Motor neuron (in vitro differentiated cells): ENCODE results near the gene STXBP1. TPM values are rescaled to one million over a fixed set of nuclear protein-coding genes. Genes with fewer than 3 reads are reported as not detected.

Source experiments
- ATAC-seq, 8 experiments: fragments of 200-7000 bp; cut with Tn5 transposase; replicated peaks in 6 of 8; 2 replicates each; pipeline ENCODE4 v1.8.0; 2021; ENCODE audit warnings: mild to moderate bottlenecking in 8 of 8, moderate library complexity in 8 of 8
- H3K27ac ChIP-seq, 2 donors: fragments of 250-450 bp; sonication (Bioruptor Pico); 2 replicates each; pipeline ENCODE4 v1.9.0; 2021; ENCODE audit warnings: antibody characterized with exemption in 2 of 2, mild to moderate bottlenecking in 2 of 2, moderate library complexity in 1 of 2
- H3K4me1 ChIP-seq, 2 donors: fragments of 250-450 bp; sonication (Bioruptor Pico); replicated peaks in 1 of 2; 2 replicates each; pipeline ENCODE4 v1.6.1; 2021; ENCODE audit warnings: antibody characterized with exemption in 2 of 2, mild to moderate bottlenecking in 2 of 2, moderate library complexity in 1 of 2
- H3K4me3 ChIP-seq, 5 donors: fragments of 250-450 bp; sonication (Bioruptor Pico); 2 replicates each; pipeline ENCODE4 v1.9.0; 2021; ENCODE audit warnings: antibody characterized with exemption in 5 of 5, mild to moderate bottlenecking in 5 of 5, moderate library complexity in 4 of 5
- WGBS, 10 experiments: fragments of 450-650 bp; shearing (Covaris generic); methylation state at CpG; one replicate each; pipeline ENCODE4 v1.0.0; 2022; 5-methylcytosine and 5-hydroxymethylcytosine counted together
- in situ Hi-C, 9 experiments: fragments of 400-800 bp; cut with MboI; loops; one replicate each; pipeline ENCODE4 v1.15.0; 2021; ENCODE audit warnings: low sequenced_read_pairs in 9 of 9, low pct_unique_long_range_greater_than_20kb in 2 of 9; ENCODE audit not compliant: unreplicated experiment in 9 of 9
- total RNA-seq, 8 experiments: library from RNA; unstranded; fragments of 300-600 nt; gene quantifications; 2 replicates each; pipeline versions ENCODE4 v1.2.3 to v1.2.4, GENCODE V29; 2022

STXBP1 gene
- total RNA-seq, 8 experiments from 2014 or later, result 21.1 to 77.4 (median 41.4) TPM

DNA sequence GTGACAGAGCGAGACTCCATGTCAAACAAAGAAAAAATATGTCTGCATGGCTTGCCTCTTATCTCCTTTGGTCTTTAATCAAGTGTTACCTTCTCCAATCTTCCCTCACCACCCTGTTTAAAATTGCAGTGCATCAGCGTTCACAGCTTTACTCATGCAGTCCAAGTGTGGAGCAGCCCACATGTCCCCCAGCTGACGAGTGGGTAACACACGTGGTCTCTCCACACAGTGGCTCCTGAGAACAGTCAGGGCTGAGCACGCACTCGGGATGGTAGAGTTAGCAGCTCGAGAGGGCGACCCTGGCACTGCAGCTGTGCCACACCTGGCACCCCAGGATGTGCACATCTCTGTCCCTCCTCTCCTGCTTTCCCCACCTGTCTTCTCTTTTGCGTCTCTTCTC, 68.8 kb downstream of the STXBP1 start:
- H3K4me1 ChIP-seq, result no peaks in the 10 kb centered on the region
- ATAC-seq, result no peak
- H3K4me3 ChIP-seq, result no peak overlapping the region
- WGBS, 10 experiments, result 63 to 100% (median 88%) methylated on average over 1 to 5 of the region's 9 CpGs; no CpG with 5 or more reads in 4 of the 10 experiments
- in situ Hi-C loops, result loop anchor here in 1 of 9 experiments (25.0 kb wide), 1 partner anchor 169 kb away; no protein-coding TSS in a partner anchor
- no peak overlapping the region for H3K27ac ChIP-seq

DNA sequence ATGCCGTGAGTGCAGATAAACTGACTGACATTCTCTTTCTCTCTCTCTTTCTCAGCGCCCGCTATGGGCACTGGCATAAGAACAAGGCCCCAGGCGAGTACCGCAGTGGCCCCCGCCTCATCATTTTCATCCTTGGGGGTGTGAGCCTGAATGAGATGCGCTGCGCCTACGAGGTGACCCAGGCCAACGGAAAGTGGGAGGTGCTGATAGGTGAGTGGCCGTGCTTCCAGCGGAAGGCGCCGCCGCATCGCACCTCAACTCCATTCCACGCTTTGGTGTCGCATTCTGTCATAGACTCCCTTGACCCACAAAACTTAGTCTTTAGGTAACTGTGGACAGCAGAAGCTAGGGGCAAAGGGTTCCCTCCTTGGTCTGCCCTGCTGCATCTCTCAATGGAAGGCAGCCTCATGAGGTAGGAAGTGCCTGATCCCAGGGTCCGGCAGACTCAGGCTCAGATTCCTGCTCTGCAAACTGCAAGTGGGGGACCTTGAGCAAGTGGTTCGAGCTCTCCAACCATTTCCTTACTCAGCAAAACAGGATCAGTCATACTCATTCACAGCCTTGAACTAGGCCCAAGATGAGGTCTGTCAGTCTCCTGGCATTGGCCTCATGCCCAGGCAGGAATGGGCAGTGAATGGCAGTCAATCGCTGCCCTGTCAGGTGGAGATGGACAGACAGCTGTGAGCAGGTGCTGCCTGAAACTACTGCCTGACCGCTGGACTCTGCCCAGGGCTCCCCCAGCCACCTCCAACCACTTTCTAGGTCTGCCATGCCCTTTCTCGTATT, 70.5 kb downstream of the STXBP1 start:
- ATAC-seq, result no peak
- no peak overlapping the region for H3K4me3 ChIP-seq
- in situ Hi-C loops, result loop anchor here in 1 of 9 experiments (25.0 kb wide), 1 partner anchor 170 kb away; no protein-coding TSS in a partner anchor
- no peak overlapping the region for H3K27ac ChIP-seq
- no peaks in the 10 kb centered on the region for H3K4me1 ChIP-seq
- WGBS, 10 experiments, result 80 to 100% (median 94%) methylated on average over 1 to 12 of the region's 23 CpGs; no CpG with 5 or more reads in 1 of the 10 experiments

GRCh38 chr9:127683723-127684122, 71.6 kb downstream of the STXBP1 start:
- ATAC-seq, result peak in 5 of 8 experiments; percentile 45 to 85 (median 77)
- H3K4me1 ChIP-seq, result no peaks in the 10 kb centered on the region
- WGBS, 10 experiments, result 51 to 100% (median 90%) methylated on average over 1 to 3 of the region's 5 CpGs; no CpG with 5 or more reads in 6 of the 10 experiments
- in situ Hi-C loops, result loop anchor here in 1 of 9 experiments (25.0 kb wide), 1 partner anchor 171 kb away; no protein-coding TSS in a partner anchor
- H3K4me3 ChIP-seq, result no peak overlapping the region
- H3K27ac ChIP-seq, result no peak overlapping the region

- in situ Hi-C loops, result loop anchor here in 1 of 9 experiments (25.0 kb wide), 1 partner anchor 172 kb away; no protein-coding TSS in a partner anchor
- peak in 3 of 8 experiments; percentile 83 to 85 (median 84) for ATAC-seq
- Histone ChIP-seq H3K27ac (no peak overlapping the region), H3K4me1 (no peaks in the 10 kb centered on the region), H3K4me3 (no peak overlapping the region)
- 0 to 100% (median 96%) methylated on average over 1 to 4 of the region's 4 CpGs; no CpG with 5 or more reads in 3 of the 10 experiments for WGBS, 10 experiments
These were observed 72.5 kb downstream of the STXBP1 start for GRCh38 chr9:127684576-127684975.

GRCh38 chr9:127686461-127687393, 74.7 kb downstream of the STXBP1 start:
- in situ Hi-C loops, result loop anchor here in 1 of 9 experiments (25.0 kb wide), 1 partner anchor 174 kb away; no protein-coding TSS in a partner anchor
- Histone ChIP-seq H3K4me1 (no peaks in the 10 kb centered on the region), H3K4me3 (no peak overlapping the region), H3K27ac (no peak overlapping the region)
- ATAC-seq, result peak in 1 of 8 experiments; percentile 65
- 77 to 100% (median 90%) methylated on average over 1 to 5 of the region's 6 CpGs for WGBS, 10 experiments

- no peak overlapping the region for H3K27ac ChIP-seq
- peak in 3 of 8 experiments; percentile 24 to 54 (median 35) for ATAC-seq
- 80 to 100% (median 93%) methylated on average over 1 to 11 of the region's 13 CpGs; no CpG with 5 or more reads in 3 of the 10 experiments for WGBS, 10 experiments
- H3K4me3 ChIP-seq, result no peak overlapping the region
- H3K4me1 ChIP-seq, result no peaks in the 10 kb centered on the region
- in situ Hi-C loops, result loop anchor here in 1 of 9 experiments (25.0 kb wide), 1 partner anchor 177 kb away; no protein-coding TSS in a partner anchor
These were observed 77.4 kb downstream of the STXBP1 start for GRCh38 chr9:127689329-127690000.

DNA sequence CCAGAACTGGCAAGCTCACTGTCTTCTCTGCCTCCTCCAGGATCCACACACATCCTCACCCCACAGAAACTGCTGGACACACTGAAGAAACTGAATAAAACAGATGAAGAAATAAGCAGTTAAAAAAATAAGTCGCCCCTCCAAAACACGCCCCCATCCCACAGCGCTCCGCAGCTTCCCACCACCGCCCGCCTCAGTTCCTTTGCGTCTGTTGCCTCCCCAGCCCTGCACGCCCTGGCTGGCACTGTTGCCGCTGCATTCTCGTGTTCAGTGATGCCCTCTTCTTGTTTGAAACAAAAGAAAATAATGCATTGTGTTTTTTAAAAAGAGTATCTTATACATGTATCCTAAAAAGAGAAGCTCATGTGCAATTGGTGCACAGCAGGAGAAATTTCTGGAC, 78.7 kb downstream of the STXBP1 start:
- 80 to 100% (median 92%) methylated on average over 1 to 5 of the region's 10 CpGs; no CpG with 5 or more reads in 6 of the 10 experiments for WGBS, 10 experiments
- Histone ChIP-seq H3K4me1 (peaks cover 0 to 5% of the 10 kb centered on the region in 2 donors), H3K27ac (no peak overlapping the region), H3K4me3 (no peak overlapping the region)
- in situ Hi-C loops, result loop anchor here in 1 of 9 experiments (25.0 kb wide), 1 partner anchor 178 kb away; no protein-coding TSS in a partner anchor
- no peak for ATAC-seq

GRCh38 chr9:127692071-127692470, 80.0 kb downstream of the STXBP1 start:
- no peak overlapping the region for H3K27ac ChIP-seq

GRCh38 chr9:127693143-127693542, 81.1 kb downstream of the STXBP1 start:
- Histone ChIP-seq H3K27ac (no peak overlapping the region), H3K4me3 (no peak overlapping the region), H3K4me1 (peaks cover 0 to 5% of the 10 kb centered on the region in 2 donors)
- no peak for ATAC-seq
- in situ Hi-C loops, result loop anchor here in 1 of 9 experiments (25.0 kb wide), 1 partner anchor 181 kb away; no protein-coding TSS in a partner anchor
- WGBS, 10 experiments, result 50 to 86% (median 64%) methylated on average over 1 to 5 of the region's 10 CpGs; no CpG with 5 or more reads in 5 of the 10 experiments

More at GRCh38 chr9:127692071-127692470, 80.0 kb downstream of the STXBP1 start:
- in situ Hi-C loops, result loop anchor here in 1 of 9 experiments (25.0 kb wide), 1 partner anchor 180 kb away; no protein-coding TSS in a partner anchor
- 50 to 90% (median 82%) methylated on average over 1 to 18 of the region's 20 CpGs; no CpG with 5 or more reads in 4 of the 10 experiments for WGBS, 10 experiments
- H3K4me1 ChIP-seq, result peaks cover 0 to 5% of the 10 kb centered on the region in 2 donors
- no peak for ATAC-seq
- H3K4me3 ChIP-seq, result no peak overlapping the region

DNA sequence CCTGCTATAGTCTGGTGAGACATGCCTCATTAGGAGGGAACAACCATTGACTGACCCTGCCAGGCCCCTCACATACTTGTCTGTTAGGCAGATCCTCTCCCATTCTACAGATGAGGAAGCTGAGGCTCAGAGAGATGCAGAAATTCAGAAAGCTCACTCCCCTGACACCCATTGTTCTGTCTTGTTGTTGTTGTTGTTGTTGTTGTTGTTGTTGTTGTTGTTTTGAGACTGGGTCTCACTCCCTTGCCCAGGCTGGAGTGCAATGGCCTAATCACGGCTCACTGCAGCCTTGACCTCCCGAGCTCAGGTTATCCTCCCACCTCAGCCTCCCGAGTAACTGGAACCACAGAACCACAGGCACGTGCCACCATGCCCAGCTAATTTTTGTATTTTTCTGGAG, 81.6 kb downstream of the STXBP1 start:
- Histone ChIP-seq H3K27ac (no peak overlapping the region), H3K4me3 (no peak overlapping the region), H3K4me1 (peaks cover 0 to 5% of the 10 kb centered on the region in 2 donors)
- no peak for ATAC-seq
- WGBS, 10 experiments, result 75 to 100% (median 95%) methylated on average over 1 to 4 of the region's 4 CpGs; no CpG with 5 or more reads in 5 of the 10 experiments
- in situ Hi-C loops, result loop anchor here in 1 of 9 experiments (25.0 kb wide), 1 partner anchor 181 kb away; no protein-coding TSS in a partner anchor

DNA sequence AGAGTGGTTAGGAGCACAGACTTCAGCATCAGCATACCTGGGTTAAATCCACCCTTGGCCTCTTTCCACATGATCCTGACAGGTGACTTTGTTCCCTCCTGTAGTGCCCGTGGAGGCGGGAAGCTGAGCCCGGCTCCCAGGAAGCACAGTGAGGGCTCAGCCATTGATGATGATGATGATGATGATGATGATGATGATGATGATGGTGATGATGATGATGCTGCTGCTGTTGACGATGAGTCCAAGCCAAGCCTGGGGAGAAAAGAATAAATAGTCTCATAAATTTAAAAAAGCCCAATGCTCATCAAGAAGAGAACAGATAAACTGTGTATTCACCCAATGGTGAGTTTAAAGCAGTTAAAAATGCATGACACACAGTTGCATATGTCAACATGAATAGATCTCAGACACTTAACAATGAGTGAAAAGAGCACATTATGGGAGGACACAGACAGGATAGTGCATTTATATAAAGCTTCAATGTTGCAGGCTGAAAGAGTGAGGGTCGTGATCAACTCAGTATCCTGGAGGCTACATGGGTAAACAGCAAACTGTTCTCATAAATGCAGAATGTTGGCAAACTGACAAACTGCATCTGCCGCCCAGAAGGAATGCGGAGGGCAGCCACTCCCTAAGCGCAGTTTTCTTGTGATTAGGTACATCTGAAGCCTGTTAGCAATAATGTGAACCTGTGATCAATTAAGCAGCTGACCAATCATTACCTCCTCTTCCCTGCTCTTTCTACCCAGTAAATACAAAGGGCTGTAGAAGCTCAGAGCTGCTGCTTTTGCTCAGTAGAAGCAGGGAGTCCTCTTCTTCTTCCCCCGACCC, 83.0 kb downstream of the STXBP1 start:
- in situ Hi-C loops, result loop anchor here in 1 of 9 experiments (25.0 kb wide), 1 partner anchor 183 kb away; no protein-coding TSS in a partner anchor
- Histone ChIP-seq H3K4me3 (no peak overlapping the region), H3K4me1 (peaks cover 0 to 5% of the 10 kb centered on the region in 2 donors), H3K27ac (no peak overlapping the region)
- peak in 4 of 8 experiments; percentile 10 to 37 (median 24) for ATAC-seq
- WGBS, 10 experiments, result 0 to 96% (median 78%) methylated on average over 1 to 7 of the region's 9 CpGs; no CpG with 5 or more reads in 1 of the 10 experiments
